Measurements from ENCODE around the gene FAM193A.
"Not testable (repeated sequence)": the region's sequence is repeated elsewhere in the genome, so short reads cannot be mapped to it uniquely, and the experiment has no call there.

Gene FAM193A, protein sequence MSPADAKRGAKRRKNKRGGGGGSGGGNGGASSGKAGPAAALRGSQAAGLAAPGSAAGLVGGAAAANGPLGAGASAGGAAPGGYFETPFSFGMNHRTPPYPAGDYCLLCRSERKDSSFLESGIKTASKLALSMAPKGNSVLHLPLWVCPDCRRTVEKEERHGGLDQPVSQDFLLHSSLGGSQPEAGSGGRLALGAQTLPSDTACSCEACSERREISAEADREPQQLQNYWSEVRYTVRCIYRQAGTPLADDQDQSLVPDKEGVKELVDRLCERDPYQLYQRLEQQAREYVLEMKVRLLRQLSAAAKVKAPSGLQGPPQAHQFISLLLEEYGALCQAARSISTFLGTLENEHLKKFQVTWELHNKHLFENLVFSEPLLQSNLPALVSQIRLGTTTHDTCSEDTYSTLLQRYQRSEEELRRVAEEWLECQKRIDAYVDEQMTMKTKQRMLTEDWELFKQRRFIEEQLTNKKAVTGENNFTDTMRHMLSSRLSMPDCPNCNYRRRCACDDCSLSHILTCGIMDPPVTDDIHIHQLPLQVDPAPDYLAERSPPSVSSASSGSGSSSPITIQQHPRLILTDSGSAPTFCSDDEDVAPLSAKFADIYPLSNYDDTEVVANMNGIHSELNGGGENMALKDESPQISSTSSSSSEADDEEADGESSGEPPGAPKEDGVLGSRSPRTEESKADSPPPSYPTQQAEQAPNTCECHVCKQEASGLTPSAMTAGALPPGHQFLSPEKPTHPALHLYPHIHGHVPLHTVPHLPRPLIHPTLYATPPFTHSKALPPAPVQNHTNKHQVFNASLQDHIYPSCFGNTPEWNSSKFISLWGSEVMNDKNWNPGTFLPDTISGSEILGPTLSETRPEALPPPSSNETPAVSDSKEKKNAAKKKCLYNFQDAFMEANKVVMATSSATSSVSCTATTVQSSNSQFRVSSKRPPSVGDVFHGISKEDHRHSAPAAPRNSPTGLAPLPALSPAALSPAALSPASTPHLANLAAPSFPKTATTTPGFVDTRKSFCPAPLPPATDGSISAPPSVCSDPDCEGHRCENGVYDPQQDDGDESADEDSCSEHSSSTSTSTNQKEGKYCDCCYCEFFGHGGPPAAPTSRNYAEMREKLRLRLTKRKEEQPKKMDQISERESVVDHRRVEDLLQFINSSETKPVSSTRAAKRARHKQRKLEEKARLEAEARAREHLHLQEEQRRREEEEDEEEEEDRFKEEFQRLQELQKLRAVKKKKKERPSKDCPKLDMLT (N-terminal part only)

DNA sequence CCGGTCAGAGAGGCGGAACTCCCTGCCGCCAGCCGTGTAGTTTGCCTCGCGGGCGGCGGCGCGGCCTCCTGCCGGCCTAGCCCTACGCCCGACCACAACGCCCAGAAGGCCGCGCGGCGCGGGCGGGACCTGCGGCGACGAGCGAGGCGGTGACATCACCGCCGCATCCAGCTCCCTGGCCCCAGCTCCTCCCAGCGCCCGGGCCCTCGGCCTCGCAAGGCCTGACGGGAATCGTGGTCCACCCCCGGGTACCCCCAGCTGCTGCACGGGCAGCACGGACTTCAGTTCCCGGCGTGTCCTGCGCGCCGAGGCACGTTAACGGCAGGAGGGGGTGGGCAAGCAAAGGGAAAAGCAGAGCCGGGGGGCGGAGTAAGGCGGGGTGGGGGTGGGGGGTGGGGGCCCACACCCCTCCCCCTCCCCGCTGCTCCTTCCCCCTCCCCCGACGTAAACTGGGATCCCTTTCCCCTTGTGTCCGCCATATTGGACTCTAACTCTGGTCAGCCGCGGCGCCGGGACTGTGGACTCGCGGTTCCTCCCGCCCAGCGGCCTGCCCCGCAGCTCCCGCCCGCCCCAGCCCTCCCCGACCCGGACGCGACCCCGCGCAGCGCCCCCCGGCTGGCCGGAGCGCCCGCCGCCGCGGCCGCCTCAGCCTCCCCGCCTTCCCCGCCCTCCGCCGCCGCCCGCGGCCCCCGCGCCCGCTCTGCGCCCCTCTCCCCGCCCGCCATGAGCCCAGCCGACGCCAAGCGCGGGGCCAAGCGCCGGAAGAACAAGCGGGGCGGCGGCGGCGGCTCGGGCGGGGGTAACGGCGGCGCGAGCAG is at the start of gene FAM193A:
TSS of gene FAM193A (plus strand) at position 455 of the 818 bp plus-strand sequence. CDS start at position 724, 269 bp downstream.
- DNase-seq, result peak; percentile 100

DNA sequence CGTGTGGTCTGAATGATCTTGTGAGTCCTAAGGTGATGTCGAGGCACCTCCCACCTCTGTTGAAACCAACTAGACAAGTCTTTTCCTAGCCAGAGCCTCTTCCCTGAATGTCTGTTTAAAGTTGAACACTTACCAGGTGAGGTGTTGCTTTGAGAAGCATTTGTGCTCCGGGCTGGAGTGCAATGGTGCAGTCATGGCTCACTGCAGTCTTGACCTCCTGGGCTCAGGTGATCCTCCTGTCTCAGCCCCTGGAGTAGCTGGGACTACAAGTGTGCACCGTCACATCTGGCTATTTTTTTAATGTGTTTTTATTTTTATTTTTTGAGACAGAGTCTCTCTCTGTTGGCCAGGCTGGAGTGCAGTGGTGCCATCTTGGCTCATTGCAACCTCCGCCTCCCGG is 49.5 kb upstream of the FAM193A start:
- DNase-seq, result no peak

DNA sequence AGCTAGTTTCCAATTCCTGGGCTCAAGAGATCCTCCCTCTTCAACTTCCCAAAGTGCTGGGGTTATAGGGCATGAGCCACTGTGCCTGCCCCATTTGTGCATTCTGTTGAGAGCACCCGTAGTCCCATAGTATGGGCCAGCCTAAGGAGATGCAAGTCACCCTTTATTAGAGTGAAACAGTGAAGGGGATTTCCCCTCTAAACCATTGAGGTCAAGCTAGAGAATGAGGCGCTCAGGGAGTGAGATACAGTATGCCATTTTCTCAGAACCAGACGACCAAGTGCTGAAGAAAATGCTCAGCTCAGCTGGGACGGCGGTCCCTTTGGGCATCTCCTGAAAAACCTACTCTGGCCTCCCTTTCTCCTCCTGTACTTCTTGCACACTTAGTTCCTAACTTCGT is 48.8 kb upstream of the FAM193A start:
- peak; percentile 54 for DNase-seq

DNA sequence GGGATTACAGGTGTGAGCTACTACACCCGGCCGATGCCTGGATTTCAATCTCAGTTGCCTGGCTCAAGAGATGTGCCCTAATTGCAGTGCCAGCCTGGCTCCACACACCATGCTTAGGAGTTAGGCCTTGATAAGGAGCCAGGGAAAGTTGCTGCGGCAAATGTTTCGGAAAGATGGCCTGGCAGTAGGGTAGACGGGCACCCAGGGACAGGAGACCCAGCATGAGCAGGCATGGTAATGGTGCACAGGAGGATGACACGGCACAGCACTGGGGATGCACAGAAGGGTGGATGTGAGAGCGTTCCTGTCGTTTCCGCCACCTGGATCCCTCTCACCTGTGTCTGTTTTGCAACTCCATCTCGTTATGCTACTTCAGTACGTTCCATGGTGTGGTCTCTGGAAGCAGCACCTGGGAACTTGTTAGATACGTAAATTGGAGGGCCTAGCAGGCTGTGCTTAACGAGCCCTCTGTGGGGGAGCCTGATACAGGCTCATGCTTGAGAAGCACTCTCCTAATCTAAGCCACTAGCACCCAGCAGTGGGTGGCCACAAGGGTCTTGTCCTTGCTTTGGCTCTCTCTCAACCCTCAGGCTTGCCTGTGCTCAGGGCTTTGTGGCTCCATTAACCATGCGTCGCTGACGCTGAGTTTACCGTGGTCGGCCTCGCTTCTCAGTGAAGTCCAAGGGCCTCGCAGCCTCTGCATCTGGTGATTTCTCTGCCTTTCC is 47.2 kb upstream of the FAM193A start:
- no peak for DNase-seq

DNA sequence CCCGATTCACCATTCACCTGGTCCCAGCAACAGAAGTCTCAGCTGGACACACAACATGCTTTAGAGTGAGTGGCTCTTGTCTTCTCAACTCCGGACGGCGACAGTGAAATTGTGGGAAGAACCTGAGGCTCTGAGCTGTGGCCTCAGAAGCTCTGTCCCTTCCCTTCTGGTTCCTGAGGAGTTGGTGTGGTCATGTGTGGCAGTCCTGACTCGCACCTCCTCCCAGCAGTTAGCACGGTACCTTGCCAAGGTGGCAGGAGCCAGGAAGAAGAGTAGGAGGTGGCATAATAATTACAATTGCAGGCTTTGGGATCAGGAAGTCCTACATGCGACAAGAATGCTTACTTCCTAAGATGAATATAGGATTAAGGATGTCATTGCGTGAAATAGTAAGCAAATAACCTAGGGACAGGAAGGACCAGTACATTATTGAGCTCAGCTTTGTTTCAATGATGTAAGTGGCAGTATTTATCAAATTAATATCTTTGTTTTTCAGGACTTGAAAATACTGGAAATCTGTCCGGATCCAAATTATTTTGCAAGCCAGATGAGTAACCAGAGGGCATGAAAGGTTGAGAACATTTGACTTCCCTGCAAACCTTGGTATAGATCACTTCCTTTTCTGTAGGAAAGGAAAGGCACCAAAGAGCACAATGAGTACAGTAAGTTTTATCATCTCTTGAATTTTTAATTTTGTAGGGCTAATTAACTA is 46.5 kb upstream of the FAM193A start:
- no peak for DNase-seq

DNA sequence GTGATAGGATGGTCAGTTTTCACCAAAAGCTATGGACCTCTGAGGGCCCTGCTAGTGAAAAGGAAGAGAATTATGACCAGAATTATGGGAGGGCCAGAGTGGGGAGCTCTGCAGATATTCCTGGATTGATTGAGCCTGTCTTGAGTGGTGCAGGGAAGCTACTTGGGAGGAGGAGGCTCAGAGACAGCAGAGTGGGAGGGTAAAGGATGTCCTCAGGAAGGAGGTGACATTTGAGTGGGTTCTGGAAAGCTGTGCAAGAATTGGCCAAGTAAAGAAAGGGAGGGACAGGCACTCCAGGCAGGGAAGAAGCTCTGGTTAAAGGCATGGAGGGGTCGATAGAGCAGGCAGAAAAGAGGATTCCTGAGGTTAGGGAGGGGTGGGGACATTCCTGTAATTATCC is 43.5 kb upstream of the FAM193A start:
- DNase-seq, result no peak

DNA sequence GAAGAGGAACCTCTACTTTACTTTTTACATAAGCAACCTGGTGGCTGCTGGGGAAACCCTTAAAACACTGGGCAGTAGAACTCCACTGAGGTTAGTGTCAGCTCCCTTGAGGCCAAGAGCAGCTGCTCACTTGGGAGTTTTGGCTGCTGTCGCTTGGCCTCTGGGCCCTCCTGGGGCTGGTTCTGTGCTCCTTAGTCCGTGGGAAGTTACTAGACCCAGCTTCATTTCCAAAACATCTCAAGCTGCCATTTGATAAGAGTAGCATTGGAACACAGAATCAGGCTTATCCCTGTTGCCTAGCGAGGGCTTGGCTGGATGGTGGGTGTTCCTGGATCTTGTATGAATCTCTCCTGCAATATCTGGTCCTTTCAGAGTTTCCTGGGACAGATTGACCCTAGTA is 41.5 kb upstream of the FAM193A start:
- no peak for DNase-seq

DNA sequence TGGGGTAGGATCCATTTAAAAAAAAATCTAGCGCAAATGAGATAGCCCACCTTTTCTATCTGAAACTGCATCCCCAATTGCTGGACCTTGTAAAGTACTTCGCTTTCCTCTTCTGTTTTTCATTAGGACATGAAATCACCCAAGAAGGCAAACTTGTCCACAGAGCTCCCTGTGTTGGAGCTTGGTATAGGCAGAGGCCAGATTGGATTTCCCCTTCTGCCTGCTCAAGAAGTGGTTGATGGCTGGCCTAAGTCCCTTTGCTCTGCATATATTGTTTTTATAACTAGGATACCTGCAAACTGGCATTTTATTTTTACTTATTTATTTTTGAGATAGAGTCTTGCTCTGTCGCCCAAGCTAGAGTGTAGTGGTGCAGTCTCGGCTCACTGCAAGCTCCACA is 39.1 kb upstream of the FAM193A start:
- no peak for DNase-seq

DNA sequence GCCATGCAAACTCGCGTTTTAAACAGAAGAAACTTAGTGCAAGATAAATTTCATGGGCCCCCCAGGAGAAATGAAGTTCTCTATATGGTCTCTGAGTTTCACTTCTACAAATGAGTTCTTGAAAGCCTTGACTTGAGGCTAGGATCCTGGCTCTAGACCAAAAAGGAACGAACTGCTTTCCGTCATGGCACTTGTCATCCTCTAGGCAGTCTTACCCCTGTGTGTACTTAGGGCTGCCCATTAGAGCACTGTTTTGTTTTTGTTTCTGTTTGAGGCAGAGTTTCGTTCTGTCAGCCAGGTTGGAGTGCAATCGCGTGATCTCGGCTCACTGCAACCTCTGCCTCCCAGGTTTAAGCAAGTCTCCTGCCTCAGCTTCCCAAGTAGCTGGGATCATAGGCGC is 38.5 kb upstream of the FAM193A start:
- no peak for DNase-seq

DNA sequence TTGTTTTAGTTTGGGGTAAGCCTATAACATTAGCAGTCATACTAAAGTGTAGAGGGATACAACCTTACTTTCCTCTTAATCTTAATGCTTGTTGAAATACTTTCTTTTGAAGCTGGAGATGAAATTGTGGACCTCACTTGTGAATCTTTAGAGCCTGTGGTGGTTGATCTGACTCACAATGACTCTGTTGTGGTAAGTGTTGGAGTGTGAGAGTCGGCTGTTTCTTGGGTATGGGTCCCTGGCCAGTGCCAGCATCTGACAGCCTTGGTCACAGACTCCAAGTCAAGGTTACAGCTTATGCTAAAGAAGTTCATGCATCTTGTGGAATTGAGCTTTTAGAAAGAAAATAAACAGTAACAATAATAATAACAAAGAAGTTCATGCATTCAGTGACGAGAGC is 35.9 kb upstream of the FAM193A start:
- DNase-seq, result peak; percentile 31

DNA sequence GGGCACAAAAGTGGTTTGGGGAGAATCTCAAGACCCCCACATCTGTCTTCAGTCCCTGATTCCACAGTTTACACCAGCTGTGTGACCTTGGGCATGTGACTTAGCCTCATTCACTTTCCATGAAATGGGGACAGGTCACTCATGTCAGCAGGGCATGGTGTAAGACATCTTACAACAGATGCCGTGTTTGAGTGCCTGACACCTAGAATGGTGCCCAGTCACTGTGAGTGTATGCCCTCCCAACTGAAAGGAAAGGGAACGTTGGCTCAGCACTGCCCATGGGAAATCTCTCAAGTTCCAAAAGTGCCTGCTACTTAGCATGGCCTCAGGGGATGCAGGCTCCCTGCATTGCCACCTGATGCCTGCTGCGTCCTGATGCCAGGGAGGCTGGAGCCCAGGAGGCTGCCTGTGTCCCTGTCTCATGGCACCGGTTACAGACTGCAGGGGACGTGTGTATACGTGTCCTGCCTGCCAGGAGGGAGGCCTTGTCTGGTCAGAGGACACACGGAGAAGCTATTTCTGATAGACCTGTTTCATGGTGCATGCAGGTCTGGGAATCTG is 35.3 kb upstream of the FAM193A start:
- no peak for DNase-seq

DNA sequence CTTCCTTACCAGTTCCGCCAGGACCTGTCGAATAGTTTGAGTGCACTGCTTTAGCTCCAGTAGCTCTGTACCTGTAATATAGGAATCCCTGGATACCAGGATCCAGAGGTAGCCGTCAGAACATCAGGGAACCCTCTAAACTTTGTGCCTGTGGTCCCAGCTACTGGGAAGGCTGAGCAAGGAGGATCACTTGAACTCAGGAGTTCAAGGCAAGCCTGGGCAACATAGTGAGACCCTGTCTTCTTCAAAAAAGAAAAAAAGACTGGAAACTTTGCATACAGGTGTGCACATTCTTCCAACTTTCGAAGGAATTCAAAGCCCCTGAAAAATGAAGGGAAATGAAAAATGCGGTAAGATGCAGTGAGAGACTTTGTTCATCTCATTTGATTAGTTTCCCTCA is 32.6 kb upstream of the FAM193A start:
- no peak for DNase-seq

DNA sequence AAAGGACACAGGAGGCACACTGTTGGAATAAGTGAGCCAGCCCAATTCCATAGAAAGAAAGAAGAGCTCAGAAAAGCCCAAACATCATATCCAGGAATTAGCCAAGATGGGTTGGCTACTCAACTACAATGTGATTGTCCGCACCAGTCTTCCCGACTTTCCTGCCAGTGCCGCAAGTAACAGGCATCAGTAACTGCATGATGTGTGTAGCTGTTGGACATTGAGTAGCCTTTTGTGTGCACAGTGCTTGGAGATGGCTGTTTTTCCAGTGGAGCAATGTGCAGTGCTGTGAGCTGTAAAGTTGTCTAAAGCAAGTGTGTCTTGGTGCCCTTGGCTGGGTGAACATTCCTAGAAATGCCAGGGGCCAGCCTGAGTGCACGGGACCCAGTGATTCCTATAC is 29.2 kb upstream of the FAM193A start:
- no peak for DNase-seq

DNA sequence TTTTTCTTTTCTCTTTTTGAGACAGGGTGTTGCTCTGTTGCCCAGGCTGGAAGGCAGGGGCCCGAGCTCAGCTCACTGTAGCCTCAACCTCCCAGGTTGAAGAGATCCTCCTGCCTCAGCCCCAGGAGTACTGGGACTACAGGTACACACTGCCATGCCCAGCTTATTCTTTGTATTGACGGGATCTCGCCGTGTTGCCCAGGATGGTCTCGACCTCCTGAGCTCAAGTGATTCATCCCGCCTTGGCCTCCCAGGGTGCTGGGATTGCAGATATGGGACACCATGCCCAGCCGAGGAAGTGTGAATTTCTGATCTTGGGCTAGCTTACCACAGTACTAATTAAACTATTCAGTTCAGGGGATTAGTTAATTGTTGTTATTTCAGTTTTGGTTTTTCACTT is 28.6 kb upstream of the FAM193A start:
- DNase-seq, result no peak

DNA sequence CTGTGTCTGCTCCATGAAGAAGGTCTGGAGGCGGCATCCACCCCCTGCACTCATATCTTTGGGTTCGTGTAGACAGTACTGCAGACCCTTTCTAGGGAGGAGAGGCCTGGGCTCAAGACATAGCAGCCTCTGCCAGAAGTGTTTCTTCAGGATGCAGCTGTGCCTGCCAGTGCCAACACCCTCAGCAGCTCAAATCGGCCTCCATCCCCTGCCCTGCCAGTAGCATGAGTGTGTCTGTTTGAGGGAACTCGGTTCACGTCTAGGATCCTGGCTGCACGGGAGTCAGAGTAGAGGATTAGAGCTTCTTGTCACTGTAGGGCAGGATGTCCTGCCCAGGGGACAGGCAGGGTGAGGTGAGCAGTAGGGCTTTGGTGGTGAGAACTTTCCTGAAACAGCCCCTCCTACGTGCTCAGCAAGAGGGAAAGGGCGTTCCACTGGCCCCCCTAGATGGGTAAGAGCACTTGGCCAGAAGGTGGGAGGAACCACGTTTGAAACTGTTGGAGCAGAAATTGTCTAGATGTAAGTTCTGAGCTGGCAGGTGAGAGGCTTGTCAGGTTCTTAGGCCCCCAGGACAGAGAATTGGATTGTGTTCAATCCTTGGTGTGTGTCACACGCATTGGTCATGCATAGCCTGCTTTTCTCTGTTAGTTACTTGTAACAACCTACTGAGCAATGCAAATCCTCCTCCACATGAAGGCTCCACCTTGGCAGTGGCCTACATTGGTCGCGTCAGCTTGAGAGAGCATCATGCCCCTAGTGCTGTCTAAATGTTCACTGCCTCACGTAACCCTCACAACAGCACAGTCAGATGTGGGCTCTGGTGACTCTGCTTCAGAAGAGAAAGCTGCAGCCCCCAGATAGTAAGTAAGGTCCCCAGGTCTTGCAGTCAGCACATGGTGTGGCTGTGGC is 25.8 kb upstream of the FAM193A start:
- DNase-seq, result no peak

DNA sequence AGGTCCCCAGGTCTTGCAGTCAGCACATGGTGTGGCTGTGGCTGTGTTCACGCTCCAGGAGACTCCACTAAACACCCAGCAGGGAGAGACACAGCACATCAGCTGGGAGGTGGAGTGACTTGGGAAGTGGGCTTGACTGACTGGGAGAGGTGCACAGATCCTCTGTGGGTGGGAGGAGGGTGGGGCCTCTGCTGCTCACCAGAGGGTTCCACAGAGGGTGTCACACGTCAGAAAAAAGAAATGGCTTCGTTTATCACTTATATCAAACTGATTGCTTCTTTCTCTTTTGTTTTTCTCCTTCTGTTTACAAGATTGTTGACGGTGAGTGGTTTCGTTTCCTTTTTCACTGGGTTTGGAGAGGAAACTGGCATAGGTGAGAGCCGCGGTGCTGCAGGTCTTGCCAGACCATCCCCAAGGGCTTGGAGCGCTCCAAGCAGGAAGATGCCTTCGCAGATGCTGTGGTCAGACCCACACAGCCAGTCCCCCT is 24.8 kb upstream of the FAM193A start:
- DNase-seq, result no peak

DNA sequence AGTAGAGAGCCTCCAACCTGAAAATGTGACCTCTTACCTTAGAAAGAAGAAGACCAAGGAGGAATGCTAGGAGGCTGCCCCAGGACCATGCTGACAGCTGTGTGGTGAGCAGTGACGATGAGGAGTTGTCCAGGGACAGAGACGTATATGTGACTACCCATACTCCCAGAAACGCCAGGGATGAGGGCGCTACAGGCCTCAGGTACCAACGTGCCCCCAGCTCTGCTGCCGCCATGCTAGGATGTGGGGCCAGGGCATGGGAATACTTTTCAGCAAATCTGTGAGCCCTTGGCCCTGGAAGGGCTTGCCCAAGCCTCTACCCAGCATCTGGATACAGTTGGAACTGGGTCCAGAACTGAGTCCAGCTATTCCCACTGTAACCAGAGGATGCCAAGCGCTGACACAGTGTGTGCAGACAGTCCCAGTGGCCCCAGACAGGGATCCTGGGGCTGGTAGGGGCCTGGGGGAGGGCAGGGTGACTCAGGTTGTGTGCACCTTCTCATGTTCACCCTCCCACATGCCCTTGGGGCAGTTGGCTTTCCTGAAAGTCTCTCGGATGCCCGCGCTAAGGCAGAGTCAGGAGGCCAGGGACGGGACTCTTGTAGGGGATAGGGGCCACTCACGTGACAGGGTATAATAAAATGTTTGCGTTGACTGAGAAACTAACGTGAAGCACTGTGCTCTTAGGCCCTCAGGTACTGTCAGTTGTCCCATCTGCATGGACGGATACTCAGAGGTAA is 23.9 kb upstream of the FAM193A start:
- DNase-seq, result no peak

DNA sequence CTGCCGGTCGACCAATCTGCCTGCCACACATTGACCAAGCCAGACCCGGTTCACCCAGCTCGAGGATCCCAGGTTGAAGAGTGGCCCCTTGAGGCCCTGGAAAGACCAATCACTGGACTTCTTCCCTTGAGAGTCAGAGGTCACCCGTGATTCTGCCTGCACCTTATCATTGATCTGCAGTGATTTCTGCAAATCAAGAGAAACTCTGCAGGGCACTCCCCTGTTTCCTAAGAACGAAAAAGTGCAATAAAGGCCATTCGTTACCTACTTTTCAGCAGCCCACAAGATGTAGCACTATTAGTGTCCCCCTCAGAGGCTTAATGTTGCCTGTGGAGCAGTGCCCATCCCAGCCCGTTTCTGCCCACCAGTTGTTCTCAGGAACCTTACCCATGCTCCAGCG is 22.3 kb upstream of the FAM193A start:
- DNase-seq, result not testable (repeated sequence)

DNA sequence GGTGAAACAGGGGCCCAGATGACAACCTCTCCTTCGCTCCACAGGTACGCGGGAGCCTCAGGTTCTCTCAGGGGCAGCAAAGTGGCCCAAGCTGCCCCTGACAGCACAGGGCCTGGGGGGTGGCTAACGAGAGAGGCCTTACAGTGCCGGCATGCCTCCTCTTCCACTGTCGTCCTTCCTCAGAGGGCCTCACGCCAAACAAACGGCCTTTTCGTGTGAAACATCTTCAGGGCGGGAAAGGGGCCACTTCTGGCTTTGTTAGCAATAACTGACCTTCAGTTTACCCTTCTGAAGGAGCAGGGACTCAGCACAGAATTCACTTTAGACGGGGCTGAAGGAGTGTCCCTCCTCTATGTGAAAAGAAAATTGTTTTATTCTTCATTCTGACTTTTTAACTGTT is 21.5 kb upstream of the FAM193A start:
- not testable (repeated sequence) for DNase-seq

All from activated CD4-positive, alpha-beta T cell treated with anti-CD3 and anti-CD28 coated beads, Interleukin-2, Interleukin-6, amounts not matched to agents 100 ng/mL and 50 ng/mL, durations not matched to agents 16 hours and 8 hours (primary cell).